Stimulated activated naive CD8-positive, alpha-beta T cell treated with anti-CD3 and anti-CD28 coated beads, Interleukin-15, Interleukin-2, amounts not matched to agents 100 ng/mL and 50 ng/mL, for 24 hours (primary cell): ENCODE data around the gene SLC16A10.
"Not testable (repeated sequence)": the region's sequence is repeated elsewhere in the genome, so short reads cannot be mapped to it uniquely, and the experiment has no call there.

Experiments
- H3K27ac Mint-ChIP-seq: one replicate; pipeline ENCODE4 v1.8.0; 2021; ENCODE audit warnings: mild to moderate bottlenecking, mixed read lengths
- H3K27me3 Mint-ChIP-seq: one replicate; pipeline ENCODE4 v1.8.0; 2021; ENCODE audit warnings: mixed read lengths
- H3K36me3 Mint-ChIP-seq: one replicate; pipeline ENCODE4 v1.8.0; 2021; ENCODE audit warnings: low read depth, mixed read lengths
- H3K4me1 Mint-ChIP-seq: one replicate; pipeline ENCODE4 v1.8.0; 2021; ENCODE audit warnings: low read depth, mixed read lengths
- H3K4me3 Mint-ChIP-seq: one replicate; pipeline ENCODE4 v1.8.0; 2021; ENCODE audit warnings: mild to moderate bottlenecking, mixed read lengths
- H3K9me3 Mint-ChIP-seq: one replicate; pipeline ENCODE4 v1.8.0; 2021; ENCODE audit warnings: mixed read lengths

Gene SLC16A10

DNA sequence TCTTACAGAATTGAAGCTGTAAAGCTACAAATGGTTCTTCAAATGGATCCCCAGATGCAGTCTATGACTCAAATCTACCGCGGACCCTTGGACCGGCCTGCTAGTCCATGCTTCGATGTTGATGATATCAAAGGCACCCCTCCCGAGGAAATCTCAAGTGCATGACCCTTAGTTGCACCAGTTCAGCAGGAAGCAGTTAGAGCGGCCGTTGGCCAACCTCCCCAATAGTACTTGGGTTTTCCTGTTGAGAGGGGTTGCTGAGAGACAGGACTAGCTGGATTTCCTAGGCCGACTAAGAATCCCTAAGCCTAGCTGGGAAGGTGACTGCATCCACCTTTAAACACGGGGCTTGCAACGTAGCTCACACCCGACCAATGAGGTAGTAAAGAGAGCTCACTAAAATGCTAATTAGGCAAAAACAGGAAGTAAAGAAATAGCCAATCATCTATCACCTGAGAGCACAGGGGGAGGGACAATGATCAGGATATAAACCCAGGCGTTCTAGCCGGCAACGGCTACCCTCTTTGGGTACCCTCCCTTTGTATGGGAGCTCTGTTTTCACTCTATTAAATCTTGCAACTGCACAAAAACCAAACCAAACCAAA is 50.3 kb downstream of the SLC16A10 start:
- H3K27ac Mint-ChIP-seq, result not testable (repeated sequence)

DNA sequence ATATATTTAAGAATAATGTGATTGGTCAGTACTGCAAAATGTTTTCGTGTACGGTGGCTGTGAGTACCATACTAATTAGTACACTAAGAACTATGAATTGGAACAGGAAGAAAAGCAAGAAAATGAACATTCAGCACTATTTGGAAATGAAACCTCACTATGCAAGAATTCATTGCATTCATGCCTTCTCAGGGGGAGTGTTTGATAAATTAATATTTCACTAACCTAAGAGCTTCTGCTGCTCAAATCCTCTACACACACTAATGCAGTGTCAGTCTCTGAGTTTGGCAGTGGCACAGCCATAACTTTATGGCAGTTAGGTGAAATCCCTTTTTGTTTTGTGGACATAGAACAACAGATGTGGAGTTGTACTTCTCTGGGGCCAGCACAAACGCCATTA is 60.1 kb downstream of the SLC16A10 start:
- peaks cover 4% of the 10 kb centered on the region for H3K27me3 Mint-ChIP-seq
- H3K4me1 Mint-ChIP-seq, result no peaks in the 10 kb centered on the region
- H3K4me3 Mint-ChIP-seq, result no peak overlapping the region
- no peaks in the 10 kb centered on the region for H3K9me3 Mint-ChIP-seq
- H3K36me3 Mint-ChIP-seq, result no peaks in the 10 kb centered on the region
- H3K27ac Mint-ChIP-seq, result no peak overlapping the region

More for the DNA sequence above, 50.3 kb downstream of the SLC16A10 start:
- H3K4me1 Mint-ChIP-seq, H3K4me3 Mint-ChIP-seq, H3K27me3 Mint-ChIP-seq, H3K9me3 Mint-ChIP-seq: not testable (repeated sequence)
- peaks cover 21% of the 10 kb centered on the region for H3K36me3 Mint-ChIP-seq

GRCh38 chr6:111148110-111148509 is 60.8 kb downstream of the SLC16A10 start:
- Mint-ChIP-seq H3K9me3 (no peaks in the 10 kb centered on the region), H3K4me1 (no peaks in the 10 kb centered on the region), H3K36me3 (no peaks in the 10 kb centered on the region)

DNA sequence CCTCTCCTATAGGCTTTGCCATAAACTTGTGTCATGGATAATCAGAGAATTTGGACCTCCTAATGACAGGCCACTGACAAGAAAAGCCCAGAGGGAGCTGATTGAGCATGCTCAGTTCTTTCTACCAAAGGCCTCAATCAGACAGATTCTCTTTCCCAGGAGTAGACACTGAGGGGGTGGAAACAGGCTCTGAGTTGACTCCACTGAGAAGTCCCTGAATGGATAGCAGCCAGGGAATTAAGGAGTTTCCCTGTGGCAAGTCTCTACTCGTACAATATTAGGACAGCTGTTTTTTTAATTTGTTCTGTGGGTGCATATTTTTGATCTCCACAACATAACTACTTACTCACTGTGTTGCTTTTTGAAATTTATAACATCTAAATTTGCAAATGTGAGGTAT is 63.3 kb downstream of the SLC16A10 start:
- peaks cover 17% of the 10 kb centered on the region for H3K4me1 Mint-ChIP-seq
- no peaks in the 10 kb centered on the region for H3K36me3 Mint-ChIP-seq
- H3K4me3 Mint-ChIP-seq, result no peak overlapping the region
- H3K27me3 Mint-ChIP-seq, result peaks cover 4% of the 10 kb centered on the region
- H3K9me3 Mint-ChIP-seq, result no peaks in the 10 kb centered on the region
- H3K27ac Mint-ChIP-seq, result no peak overlapping the region

More at GRCh38 chr6:111148110-111148509, 60.8 kb downstream of the SLC16A10 start:
- Mint-ChIP-seq H3K4me3 (no peak overlapping the region), H3K27me3 (peaks cover 4% of the 10 kb centered on the region), H3K27ac (no peak overlapping the region)

- Mint-ChIP-seq H3K27ac (no peak overlapping the region), H3K4me3 (no peak overlapping the region), H3K9me3 (peaks cover 4% of the 10 kb centered on the region), H3K27me3 (peaks cover 6% of the 10 kb centered on the region), H3K36me3 (peaks cover 5% of the 10 kb centered on the region), H3K4me1 (peaks cover 58% of the 10 kb centered on the region)
Measured at GRCh38 chr6:111154981-111155380, 67.7 kb downstream of the SLC16A10 start.

DNA sequence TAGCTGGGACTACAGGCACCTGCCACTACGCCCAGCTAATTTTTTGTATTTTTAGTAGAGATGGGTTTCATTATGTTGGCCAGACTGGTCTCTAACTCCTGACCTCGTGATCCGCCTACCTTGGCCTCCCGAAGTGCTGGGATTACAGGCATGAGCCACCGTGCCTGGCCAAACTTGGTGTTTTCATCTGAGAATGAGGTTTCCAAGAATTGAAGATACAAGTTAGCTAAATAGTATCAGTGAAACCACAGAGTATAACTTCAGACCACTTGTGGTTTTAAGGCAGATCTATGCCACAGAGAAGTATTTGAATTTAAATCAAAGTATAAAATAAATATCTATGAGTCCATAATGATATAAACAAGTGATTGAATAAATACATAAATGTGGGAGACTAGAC is 70.1 kb downstream of the SLC16A10 start:
- H3K4me3 Mint-ChIP-seq, result no peak overlapping the region
- peaks cover 20% of the 10 kb centered on the region for H3K36me3 Mint-ChIP-seq
- H3K9me3 Mint-ChIP-seq, result peaks cover 4% of the 10 kb centered on the region
- peaks cover 66% of the 10 kb centered on the region for H3K4me1 Mint-ChIP-seq
- H3K27me3 Mint-ChIP-seq, result peaks cover 3% of the 10 kb centered on the region
- no peak overlapping the region for H3K27ac Mint-ChIP-seq

DNA sequence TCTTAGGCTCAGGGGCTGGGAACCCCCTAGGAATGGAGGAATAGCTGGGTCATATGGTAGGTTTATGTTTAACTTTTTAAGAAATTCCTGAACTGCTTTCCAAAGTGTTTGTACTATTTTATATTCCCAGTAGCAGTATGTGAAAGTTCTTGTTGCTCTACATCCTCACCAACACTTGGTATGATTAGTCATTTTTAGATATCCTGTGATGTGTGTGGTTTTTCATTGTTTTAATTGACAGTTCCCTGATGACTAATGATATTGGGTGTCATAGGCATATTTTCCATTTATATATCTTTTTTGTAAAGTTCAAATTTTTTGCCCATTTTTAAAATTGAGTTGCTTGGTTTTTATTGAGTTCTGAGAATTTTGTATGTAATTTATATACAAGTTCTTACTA is 72.3 kb downstream of the SLC16A10 start:
- Mint-ChIP-seq H3K4me1 (peaks cover 59% of the 10 kb centered on the region), H3K36me3 (peaks cover 32% of the 10 kb centered on the region), H3K9me3 (peaks cover 12% of the 10 kb centered on the region), H3K27ac (peak overlapping the region; percentile 77), H3K4me3 (no peak overlapping the region), H3K27me3 (peaks cover 3% of the 10 kb centered on the region)

DNA sequence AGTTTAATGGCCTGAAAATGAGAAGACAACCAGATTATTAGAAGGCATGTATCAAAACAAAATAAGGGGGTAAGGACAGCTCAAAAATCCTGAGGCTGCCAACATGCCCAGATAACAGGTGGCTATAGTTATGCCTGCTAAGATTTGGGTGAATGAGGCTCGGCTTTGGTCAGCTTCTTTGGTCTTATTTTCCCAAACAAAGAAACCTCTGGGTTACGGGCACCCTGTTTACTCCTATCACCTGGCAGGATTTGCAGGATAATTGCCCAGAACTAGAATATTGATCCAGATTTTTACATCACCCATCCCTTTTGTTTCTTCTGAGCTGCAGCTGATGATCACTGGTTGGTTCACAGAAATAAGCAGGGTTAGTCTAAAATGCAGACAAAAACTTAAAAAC is 74.3 kb downstream of the SLC16A10 start:
- Mint-ChIP-seq H3K27ac (no peak overlapping the region), H3K27me3 (no peaks in the 10 kb centered on the region), H3K36me3 (peaks cover 32% of the 10 kb centered on the region), H3K4me3 (no peak overlapping the region), H3K4me1 (peaks cover 40% of the 10 kb centered on the region), H3K9me3 (peaks cover 12% of the 10 kb centered on the region)

DNA sequence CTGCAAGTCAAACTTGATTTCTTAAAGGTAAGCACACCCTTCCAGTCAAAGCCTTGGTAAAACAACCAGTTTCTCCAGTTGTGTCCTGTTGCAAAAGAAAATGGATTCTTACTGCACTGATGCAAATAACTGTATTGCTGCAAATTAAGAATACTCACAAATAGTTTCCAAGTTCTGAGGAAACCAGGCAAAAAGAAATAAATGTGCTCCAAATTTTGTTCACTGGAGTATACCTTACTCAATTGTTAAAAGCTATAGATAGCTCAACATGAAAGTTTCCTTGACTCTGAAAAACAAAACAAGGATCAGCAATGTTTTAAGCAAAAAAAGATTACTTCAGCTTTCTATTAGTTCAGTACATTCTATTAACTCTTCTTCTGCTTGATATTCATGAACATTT is 75.2 kb downstream of the SLC16A10 start:
- H3K27me3 Mint-ChIP-seq, result no peaks in the 10 kb centered on the region
- H3K4me3 Mint-ChIP-seq, result no peak overlapping the region
- H3K9me3 Mint-ChIP-seq, result peaks cover 12% of the 10 kb centered on the region
- H3K27ac Mint-ChIP-seq, result no peak overlapping the region
- peaks cover 32% of the 10 kb centered on the region for H3K4me1 Mint-ChIP-seq
- peaks cover 32% of the 10 kb centered on the region for H3K36me3 Mint-ChIP-seq

DNA sequence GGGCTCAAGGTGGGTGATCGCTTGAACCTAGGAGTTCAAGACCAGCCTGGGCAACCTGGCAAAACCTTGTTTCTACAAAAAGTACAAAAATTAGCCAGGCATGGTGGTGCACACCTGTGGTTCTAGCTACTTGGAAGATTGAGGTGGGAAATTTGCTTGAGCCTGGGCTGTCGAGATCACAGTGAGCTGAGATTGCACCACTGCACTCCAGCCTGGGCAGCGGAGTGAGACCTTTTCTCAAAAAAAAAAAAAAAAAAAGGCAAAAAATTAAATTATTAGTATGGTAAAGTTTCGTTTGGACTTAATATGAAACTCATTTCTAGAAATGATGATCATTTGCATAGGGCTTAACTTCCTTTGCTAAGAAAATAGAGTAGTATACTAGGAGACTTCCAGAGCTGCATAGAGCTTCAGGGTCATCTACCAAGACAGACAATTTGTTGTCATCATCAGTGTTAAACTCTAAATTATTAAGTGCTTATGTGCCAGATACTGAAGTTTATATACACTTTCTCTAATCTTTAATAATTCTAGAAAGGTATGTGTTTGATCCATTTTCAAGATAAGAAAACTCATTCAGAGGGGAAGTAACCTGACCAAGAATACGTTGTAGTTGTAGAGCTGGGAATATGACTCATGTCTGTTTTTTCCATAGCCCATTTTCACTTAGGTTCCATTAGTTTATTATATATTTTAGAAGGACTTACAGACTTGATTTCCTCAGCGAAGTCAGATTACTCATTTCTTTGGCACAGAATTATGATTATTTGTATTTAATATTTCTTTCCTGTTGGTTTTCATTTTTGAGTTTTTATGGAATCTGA is 84.5 kb downstream of the SLC16A10 start:
- Mint-ChIP-seq H3K36me3 (no peaks in the 10 kb centered on the region), H3K27me3 (no peaks in the 10 kb centered on the region), H3K27ac (no peak overlapping the region), H3K4me3 (no peak overlapping the region), H3K9me3 (peaks cover 3% of the 10 kb centered on the region), H3K4me1 (peaks cover 37% of the 10 kb centered on the region)

DNA sequence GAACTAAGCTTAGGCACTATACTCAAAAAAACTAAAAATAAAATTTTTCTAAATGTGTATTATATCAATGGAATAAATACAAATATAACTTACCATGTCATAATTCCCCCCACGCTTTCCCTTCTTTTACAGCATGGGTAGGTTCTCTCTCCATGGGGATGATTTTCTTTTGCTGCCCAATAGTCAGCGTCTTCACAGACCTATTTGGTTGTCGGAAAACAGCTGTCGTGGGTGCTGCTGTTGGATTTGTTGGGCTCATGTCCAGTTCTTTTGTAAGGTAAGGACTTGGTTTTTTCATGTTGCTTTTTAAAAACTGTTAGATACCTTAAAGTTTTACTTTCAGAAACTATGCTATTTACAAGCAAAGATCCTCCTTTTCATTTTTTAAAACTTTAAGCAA is 85.3 kb downstream of the SLC16A10 start:
- no peak overlapping the region for H3K4me3 Mint-ChIP-seq
- peaks cover 37% of the 10 kb centered on the region for H3K4me1 Mint-ChIP-seq
- H3K36me3 Mint-ChIP-seq, result no peaks in the 10 kb centered on the region
- H3K27ac Mint-ChIP-seq, result no peak overlapping the region
- H3K9me3 Mint-ChIP-seq, result peaks cover 3% of the 10 kb centered on the region
- no peaks in the 10 kb centered on the region for H3K27me3 Mint-ChIP-seq

DNA sequence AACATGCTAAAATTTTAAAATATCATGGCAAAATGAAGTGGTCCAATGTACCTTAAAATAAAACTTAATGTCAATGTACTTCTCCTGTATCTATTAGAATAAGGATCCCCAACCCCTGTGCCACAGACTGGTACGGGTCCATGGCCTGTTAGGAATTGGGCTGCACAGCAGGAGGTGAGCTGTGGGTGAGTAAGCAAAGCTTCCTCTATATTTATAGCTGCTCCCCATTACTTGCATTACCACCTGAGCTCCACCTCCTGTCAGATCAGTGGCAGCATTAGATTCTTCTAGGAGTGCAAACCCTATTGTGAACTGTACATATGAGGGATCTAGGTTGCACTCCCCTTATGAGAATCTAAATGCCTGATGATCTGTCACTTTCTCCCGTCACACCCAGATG is 86.0 kb downstream of the SLC16A10 start:
- H3K9me3 Mint-ChIP-seq, result peaks cover 3% of the 10 kb centered on the region
- peaks cover 4% of the 10 kb centered on the region for H3K36me3 Mint-ChIP-seq
- no peak overlapping the region for H3K4me3 Mint-ChIP-seq
- peaks cover 37% of the 10 kb centered on the region for H3K4me1 Mint-ChIP-seq
- H3K27ac Mint-ChIP-seq, result no peak overlapping the region
- H3K27me3 Mint-ChIP-seq, result no peaks in the 10 kb centered on the region

GRCh38 chr6:111173946-111174345 is 86.6 kb downstream of the SLC16A10 start:
- Mint-ChIP-seq H3K4me3 (no peak overlapping the region), H3K27ac (no peak overlapping the region), H3K4me1 (peaks cover 37% of the 10 kb centered on the region), H3K9me3 (peaks cover 3% of the 10 kb centered on the region), H3K27me3 (no peaks in the 10 kb centered on the region), H3K36me3 (peaks cover 6% of the 10 kb centered on the region)

GRCh38 chr6:111175109-111175508 is 87.8 kb downstream of the SLC16A10 start:
- H3K9me3 Mint-ChIP-seq, result peaks cover 3% of the 10 kb centered on the region
- H3K27me3 Mint-ChIP-seq, result no peaks in the 10 kb centered on the region
- no peak overlapping the region for H3K27ac Mint-ChIP-seq
- H3K4me3 Mint-ChIP-seq, result no peak overlapping the region
- peaks cover 37% of the 10 kb centered on the region for H3K4me1 Mint-ChIP-seq
- H3K36me3 Mint-ChIP-seq, result peaks cover 6% of the 10 kb centered on the region

GRCh38 chr6:111176038-111176759 is 88.9 kb downstream of the SLC16A10 start:
- peaks cover under 1% of the 10 kb centered on the region for H3K9me3 Mint-ChIP-seq
- H3K4me3 Mint-ChIP-seq, result no peak overlapping the region
- H3K27me3 Mint-ChIP-seq, result no peaks in the 10 kb centered on the region
- peaks cover 34% of the 10 kb centered on the region for H3K4me1 Mint-ChIP-seq
- no peak overlapping the region for H3K27ac Mint-ChIP-seq
- H3K36me3 Mint-ChIP-seq, result peaks cover 6% of the 10 kb centered on the region
